ENCODE results near the gene LRP8.
A peak's percentile ranks its signal among the peaks of the same experiment; 100 is the strongest.

The LRP8 gene

GRCh38 chr1:53305650-53306049 lies 22.2 kb downstream of the LRP8 start:
- DNase-seq (ENCODE audit: low spot score): no peak

GRCh38 chr1:53304527-53304926 lies 23.3 kb downstream of the LRP8 start:
- no peak for DNase-seq (ENCODE audit: low spot score)

GRCh38 chr1:53303726-53304515 lies 23.9 kb downstream of the LRP8 start:
- no peak for DNase-seq (ENCODE audit: low spot score)

GRCh38 chr1:53303243-53303642 lies 24.6 kb downstream of the LRP8 start:
- DNase-seq (ENCODE audit: low spot score): no peak

GRCh38 chr1:53299233-53299632 lies 28.6 kb downstream of the LRP8 start:
- DNase-seq (ENCODE audit: low spot score): no peak

- DNase-seq (ENCODE audit: low spot score): no peak
These were observed 29.7 kb downstream of the LRP8 start for GRCh38 chr1:53298045-53298637.

GRCh38 chr1:53297195-53297594 lies 30.7 kb downstream of the LRP8 start:
- no peak for DNase-seq (ENCODE audit: low spot score)

- no peak for DNase-seq (ENCODE audit: low spot score)
These were observed 31.6 kb downstream of the LRP8 start for GRCh38 chr1:53296117-53296749.

GRCh38 chr1:53295726-53296116 lies 32.1 kb downstream of the LRP8 start:
- DNase-seq (ENCODE audit: low spot score): no peak

GRCh38 chr1:53295295-53295694 lies 32.6 kb downstream of the LRP8 start:
- DNase-seq (ENCODE audit: low spot score): no peak

GRCh38 chr1:53294567-53294966 lies 33.3 kb downstream of the LRP8 start:
- DNase-seq (ENCODE audit: low spot score): no peak

GRCh38 chr1:53294061-53294460 lies 33.8 kb downstream of the LRP8 start:
- no peak for DNase-seq (ENCODE audit: low spot score)

- no peak for DNase-seq (ENCODE audit: low spot score)
These were observed 34.7 kb downstream of the LRP8 start for GRCh38 chr1:53293123-53293522.

GRCh38 chr1:53292690-53293089 lies 35.2 kb downstream of the LRP8 start:
- DNase-seq (ENCODE audit: low spot score): no peak

GRCh38 chr1:53291574-53291973 lies 36.3 kb downstream of the LRP8 start:
- DNase-seq (ENCODE audit: low spot score): no peak

- peak; percentile 53 for DNase-seq (ENCODE audit: low spot score)
These were observed 39.0 kb downstream of the LRP8 start for GRCh38 chr1:53288790-53289429.

GRCh38 chr1:53288002-53288789 lies 39.7 kb downstream of the LRP8 start:
- DNase-seq (ENCODE audit: low spot score): no peak

- DNase-seq (ENCODE audit: low spot score): no peak
These were observed 40.9 kb downstream of the LRP8 start for GRCh38 chr1:53286955-53287354.

GRCh38 chr1:53285969-53286760 lies 41.7 kb downstream of the LRP8 start:
- no peak for DNase-seq (ENCODE audit: low spot score)

- DNase-seq (ENCODE audit: low spot score): no peak
These were observed 42.3 kb downstream of the LRP8 start for GRCh38 chr1:53285546-53285945.

Measured in D341Med (cell line).